Stimulated activated CD4-positive, alpha-beta T cell treated with anti-CD3 and anti-CD28 coated beads, TNF-alpha, amount 100 ng/mL, for 48 hours (primary cell): ENCODE data around the gene SOX18.
"Not testable (repeated sequence)": the region's sequence is repeated elsewhere in the genome, so short reads cannot be mapped to it uniquely, and the experiment has no call there.

Source experiments
- DNase-seq, 3 donors: peaks; one replicate each; pipeline ENCODE4 v3.0.0-alpha.2; 2020; ENCODE audit warnings: low read depth in 3 of 3

Gene SOX18

GRCh38 chr20:64023361-64024140 lies 25.9 kb downstream of the SOX18 start:
- no peak for DNase-seq

GRCh38 chr20:64022671-64023360 lies 26.6 kb downstream of the SOX18 start:
- no peak for DNase-seq

DNA sequence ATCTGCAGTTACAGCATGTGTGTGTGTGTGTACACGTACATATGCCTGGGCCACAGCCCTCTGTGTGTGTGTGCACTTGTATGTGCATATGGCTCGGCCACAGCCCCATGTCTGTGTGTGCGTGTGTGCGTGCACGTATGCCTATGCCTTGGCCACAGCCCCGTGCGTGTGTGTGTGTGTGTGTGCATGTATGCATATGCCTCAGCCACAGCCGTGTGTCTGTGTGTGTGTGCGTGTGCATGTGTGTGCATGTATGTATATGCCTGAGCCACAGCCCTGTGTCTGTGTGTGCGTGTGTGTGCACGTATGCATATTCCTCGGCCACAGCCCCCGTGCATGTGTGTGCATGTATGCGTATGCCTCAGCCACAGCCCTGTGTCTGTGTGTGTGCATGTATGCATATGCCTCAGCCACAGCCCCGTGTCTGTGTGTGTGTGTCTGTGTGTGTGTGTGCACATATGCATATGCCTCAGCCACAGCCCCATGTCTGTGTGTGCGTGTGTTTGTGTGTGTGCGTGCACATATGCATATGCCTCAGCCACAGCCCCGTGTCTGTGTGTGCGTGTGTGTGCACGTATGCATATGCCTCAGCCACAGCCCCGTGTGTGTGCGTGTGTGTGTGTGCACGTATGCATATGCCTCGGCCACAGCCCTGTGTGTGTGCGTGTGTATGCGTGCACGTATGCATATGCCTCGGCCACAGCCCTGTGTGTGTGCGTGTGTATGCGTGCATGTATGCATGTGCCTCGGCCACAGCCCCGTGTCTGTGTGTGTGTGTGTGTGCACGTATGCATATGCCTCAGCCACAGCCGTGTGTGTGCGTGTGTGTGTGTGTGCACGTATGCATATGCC lies 28.1 kb downstream of the SOX18 start:
- DNase-seq, result no peak

GRCh38 chr20:64015635-64016034 lies 33.8 kb downstream of the SOX18 start:
- no peak for DNase-seq

DNA sequence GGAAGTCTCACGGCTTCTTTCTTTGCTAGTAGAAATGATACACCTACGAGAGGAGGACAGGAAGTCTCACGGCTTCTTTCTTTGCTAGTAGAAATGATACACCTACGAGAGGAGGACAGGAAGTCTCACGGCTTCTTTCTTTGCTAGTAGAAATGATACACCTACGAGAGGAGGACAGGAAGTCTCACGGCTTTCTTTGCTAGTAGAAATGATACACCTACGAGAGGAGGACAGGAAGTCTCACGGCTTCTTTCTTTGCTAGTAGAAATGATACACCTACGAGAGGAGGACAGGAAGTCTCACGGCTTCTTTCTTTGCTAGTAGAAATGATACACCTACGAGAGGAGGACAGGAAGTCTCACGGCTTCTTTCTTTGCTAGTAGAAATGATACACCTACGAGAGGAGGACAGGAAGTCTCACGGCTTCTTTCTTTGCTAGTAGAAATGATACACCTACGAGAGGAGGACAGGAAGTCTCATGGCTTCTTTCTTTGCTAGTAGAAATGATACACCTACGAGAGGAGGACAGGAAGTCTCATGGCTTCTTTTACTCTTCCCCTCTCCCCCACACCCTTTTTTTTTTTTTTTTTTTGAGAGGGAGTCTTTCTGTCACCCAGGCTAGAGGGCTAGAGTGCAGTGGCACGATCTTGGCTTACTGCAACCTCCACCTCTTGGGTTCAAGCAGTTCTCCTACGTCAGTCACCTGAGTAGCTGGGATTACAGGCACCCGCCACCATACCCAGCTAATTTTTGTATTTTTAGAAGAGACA lies 36.9 kb downstream of the SOX18 start:
- not testable (repeated sequence) for DNase-seq

GRCh38 chr20:64011366-64011779 lies 38.1 kb downstream of the SOX18 start:
- DNase-seq, result no peak

DNA sequence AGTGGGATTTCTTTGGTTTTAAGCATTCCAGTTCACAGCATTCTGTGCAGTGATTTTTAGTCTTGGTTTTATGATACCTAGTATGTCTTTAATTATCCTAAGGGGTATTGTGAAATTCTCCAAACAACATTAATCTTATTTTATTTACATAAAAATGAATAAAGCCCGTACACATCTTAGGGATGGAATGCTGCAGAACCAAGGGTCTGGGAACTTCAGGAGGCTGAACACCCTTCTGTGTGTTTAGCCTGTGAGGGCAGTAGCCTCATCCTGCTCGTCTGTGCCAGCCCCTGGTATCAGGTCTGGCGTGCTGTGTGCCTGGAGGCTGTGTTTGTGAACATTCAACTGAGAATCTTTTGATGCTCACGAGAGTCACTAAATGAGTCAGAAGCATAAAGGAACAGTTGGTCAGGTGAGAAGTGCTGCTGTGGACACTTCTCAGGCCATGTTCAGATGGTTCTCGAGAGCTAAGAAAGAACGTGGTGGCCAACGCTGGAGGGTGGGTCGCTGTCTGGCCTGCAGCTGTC lies 38.7 kb downstream of the SOX18 start:
- DNase-seq, result no peak

- DNase-seq, result no peak
These were observed 39.5 kb downstream of the SOX18 start for GRCh38 chr20:64009811-64010387.

GRCh38 chr20:64006902-64007301 lies 42.5 kb downstream of the SOX18 start:
- no peak for DNase-seq

GRCh38 chr20:64006490-64006889 lies 42.9 kb downstream of the SOX18 start:
- no peak for DNase-seq

DNA sequence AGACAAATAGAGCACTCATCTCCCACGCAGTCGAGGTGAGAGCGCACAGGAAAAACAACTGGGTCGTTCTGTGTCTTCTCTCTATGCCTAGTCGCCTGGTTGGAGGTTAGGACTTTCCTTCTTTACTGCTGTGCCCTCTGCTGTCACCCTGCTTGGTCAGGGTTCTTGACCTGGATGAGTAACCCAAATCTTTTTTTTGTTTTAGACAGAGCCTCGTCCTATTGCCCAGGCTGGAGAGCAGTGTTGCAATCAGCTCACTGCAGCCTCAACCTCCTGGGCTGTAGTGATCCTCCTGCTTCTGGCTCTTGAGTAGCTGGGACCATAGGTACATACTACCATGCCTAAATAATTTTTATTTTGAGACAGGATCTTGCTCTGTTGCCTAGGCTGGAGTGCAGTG lies 44.0 kb downstream of the SOX18 start:
- DNase-seq, result no peak

- DNase-seq, result no peak
These were observed 45.3 kb downstream of the SOX18 start for GRCh38 chr20:64003960-64004725.

GRCh38 chr20:64001607-64002011 lies 47.8 kb downstream of the SOX18 start:
- DNase-seq, result no peak

GRCh38 chr20:64000906-64001305 lies 48.5 kb downstream of the SOX18 start:
- no peak for DNase-seq
